Measurements from ENCODE around the gene TSEN2. TPM values are rescaled to one million over a fixed set of nuclear protein-coding genes. Genes with fewer than 3 reads are reported as not detected.
A peak's percentile ranks its signal among the peaks of the same experiment; 100 is the strongest.

The TSEN2 gene
- total and polyA plus RNA-seq, 2 of the 13 experiments (the other 11 are each of a cell fraction or from before 2014, with no cell fraction given): 11.0 to 17.3 TPM

DNA sequence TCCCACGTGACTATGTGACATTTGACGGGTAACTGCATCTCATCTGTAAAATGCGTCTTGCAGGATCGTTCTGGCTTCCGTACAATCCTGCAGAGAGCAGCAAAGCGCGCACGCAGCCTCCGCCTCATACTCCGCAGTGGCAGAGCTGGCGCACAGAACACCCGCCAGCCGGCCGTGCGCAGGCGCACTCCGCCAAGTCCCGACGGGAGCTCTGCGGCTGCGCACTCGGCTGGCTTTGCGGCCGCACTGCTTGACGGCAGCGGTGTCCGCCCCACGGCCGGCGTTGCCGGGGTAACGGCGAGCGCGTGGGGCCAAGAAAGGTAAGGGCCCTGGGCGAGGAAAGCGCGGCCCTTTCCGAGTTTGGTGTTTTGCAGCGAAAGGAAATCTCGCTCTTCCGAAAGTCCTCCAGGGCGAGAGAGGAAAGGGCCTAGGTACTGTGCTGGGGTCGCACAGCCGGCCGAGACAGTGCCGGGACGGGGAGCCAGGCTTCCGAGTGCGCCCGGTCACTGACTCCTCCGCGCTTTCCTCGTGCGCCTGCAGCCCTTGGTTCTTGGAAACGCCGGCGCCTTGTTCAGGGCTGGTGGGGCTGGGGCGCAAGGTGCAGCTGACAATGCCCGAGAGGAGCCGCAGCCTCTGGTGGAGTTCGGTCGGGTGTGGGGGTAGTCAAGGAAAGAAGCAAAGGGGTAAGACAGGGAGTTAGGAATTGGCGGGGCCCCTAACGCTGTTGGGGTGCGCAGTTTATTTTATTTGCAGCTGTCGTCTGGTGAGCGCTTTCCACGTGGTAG is at the start of gene TSEN2 (continued):
- TF ChIP-seq ZXDC (CRISPR knock-in tag; IDR thresholded peaks at IDR 0.05): 0 out of 2 replicates have a peak, but pooled peaks have one; percentile 29
- peak; percentile 84 for TF ChIP-seq MYPOP (CRISPR knock-in tag; IDR thresholded peaks at IDR 0.05)
- TF ChIP-seq, protein P1, sequence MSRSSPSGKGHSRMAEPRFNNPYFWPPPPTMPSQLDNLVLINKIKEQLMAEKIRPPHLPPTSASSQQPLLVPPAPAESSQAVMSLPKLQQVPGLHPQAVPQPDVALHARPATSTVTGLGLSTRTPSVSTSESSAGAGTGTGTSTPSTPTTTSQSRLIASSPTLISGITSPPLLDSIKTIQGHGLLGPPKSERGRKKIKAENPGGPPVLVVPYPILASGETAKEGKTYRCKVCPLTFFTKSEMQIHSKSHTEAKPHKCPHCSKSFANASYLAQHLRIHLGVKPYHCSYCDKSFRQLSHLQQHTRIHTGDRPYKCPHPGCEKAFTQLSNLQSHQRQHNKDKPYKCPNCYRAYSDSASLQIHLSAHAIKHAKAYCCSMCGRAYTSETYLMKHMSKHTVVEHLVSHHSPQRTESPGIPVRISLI (CRISPR knock-in tag; IDR thresholded peaks at IDR 0.05; ENCODE audit: borderline replicate concordance): no peak
- no peak for TF ChIP-seq ATF5 (CRISPR knock-in tag; IDR thresholded peaks at IDR 0.05; ENCODE audit: low read depth)
- TF ChIP-seq SNRNP70 (IDR thresholded peaks at IDR 0.05; ENCODE audit: low read depth, low read length): no peak
- TF ChIP-seq, protein P2, sequence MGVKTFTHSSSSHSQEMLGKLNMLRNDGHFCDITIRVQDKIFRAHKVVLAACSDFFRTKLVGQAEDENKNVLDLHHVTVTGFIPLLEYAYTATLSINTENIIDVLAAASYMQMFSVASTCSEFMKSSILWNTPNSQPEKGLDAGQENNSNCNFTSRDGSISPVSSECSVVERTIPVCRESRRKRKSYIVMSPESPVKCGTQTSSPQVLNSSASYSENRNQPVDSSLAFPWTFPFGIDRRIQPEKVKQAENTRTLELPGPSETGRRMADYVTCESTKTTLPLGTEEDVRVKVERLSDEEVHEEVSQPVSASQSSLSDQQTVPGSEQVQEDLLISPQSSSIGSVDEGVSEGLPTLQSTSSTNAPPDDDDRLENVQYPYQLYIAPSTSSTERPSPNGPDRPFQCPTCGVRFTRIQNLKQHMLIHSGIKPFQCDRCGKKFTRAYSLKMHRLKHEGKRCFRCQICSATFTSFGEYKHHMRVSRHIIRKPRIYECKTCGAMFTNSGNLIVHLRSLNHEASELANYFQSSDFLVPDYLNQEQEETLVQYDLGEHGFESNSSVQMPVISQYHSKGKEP (CRISPR knock-in tag; IDR thresholded peaks at IDR 0.05): no peak; the same call in 1 of the 2 replicates
- TF ChIP-seq HNF4A (CRISPR knock-in tag; IDR thresholded peaks at IDR 0.05): 0 out of 2 replicates have a peak, but pooled peaks have one; percentile 4
- TF ChIP-seq, protein P3, sequence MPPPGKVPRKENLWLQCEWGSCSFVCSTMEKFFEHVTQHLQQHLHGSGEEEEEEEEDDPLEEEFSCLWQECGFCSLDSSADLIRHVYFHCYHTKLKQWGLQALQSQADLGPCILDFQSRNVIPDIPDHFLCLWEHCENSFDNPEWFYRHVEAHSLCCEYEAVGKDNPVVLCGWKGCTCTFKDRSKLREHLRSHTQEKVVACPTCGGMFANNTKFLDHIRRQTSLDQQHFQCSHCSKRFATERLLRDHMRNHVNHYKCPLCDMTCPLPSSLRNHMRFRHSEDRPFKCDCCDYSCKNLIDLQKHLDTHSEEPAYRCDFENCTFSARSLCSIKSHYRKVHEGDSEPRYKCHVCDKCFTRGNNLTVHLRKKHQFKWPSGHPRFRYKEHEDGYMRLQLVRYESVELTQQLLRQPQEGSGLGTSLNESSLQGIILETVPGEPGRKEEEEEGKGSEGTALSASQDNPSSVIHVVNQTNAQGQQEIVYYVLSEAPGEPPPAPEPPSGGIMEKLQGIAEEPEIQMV (CRISPR knock-in tag; IDR thresholded peaks at IDR 0.05; ENCODE audit: low read depth): 0 out of 2 replicates have a peak, but pooled peaks have one; percentile 65
- TF ChIP-seq ZNF567 (CRISPR knock-in tag; IDR thresholded peaks at IDR 0.05; ENCODE audit: borderline replicate concordance): no peak
- TF ChIP-seq ZNF883 (CRISPR knock-in tag; IDR thresholded peaks at IDR 0.05; ENCODE audit: not compliant biosample characterization): no peak
- 0 out of 2 replicates have a peak, but pooled peaks have one; percentile 49 for TF ChIP-seq ZNF749 (CRISPR knock-in tag; IDR thresholded peaks at IDR 0.05; ENCODE audit: borderline replicate concordance)
- 0 out of 2 replicates have a peak, but pooled peaks have one; percentile 17 for TF ChIP-seq ZBTB33 (CRISPR knock-in tag; IDR thresholded peaks at IDR 0.05)
- 0 out of 2 replicates have a peak, but pooled peaks have one; percentile 10 for TF ChIP-seq SOX13 (IDR thresholded peaks at IDR 0.05)
- TF ChIP-seq SOX13 (CRISPR knock-in tag; conservative IDR thresholded peaks at IDR 0.05 in 1 of 2, IDR thresholded peaks at IDR 0.05 in 1 of 2): no peak; a peak in 1 of 4 replicates
- no peak for TF ChIP-seq PLRG1 (conservative IDR thresholded peaks at IDR 0.05)
